ENCODE data around the gene CBFA2T2. TPM values are rescaled to one million over a fixed set of nuclear protein-coding genes. Genes with fewer than 3 reads are reported as not detected.

The CBFA2T2 gene
- total RNA-seq, 2 donors from 2014 or later = 10.6 to 12.5 TPM

GRCh38 chr20:33621717-33622400, 132.0 kb downstream of the CBFA2T2 start:
- peaks cover 0 to 10% of the 10 kb centered on the region in 2 donors for H3K36me3 ChIP-seq (replicated peaks in 1 of 2; ENCODE audit: insufficient read depth in 1 of 2, low read depth in 2 of 2)

GRCh38 chr20:33622705-33623365, 132.9 kb downstream of the CBFA2T2 start:
- 98 to 99% methylated on average over 10 of the region's 10 CpGs for WGBS, 2 donors
- Histone ChIP-seq H3K4me3 (no peak overlapping the region), H3K9me3 (no peaks in the 10 kb centered on the region), H3K27ac (no peak overlapping the region), H3K36me3 (replicated peaks in 1 of 2; ENCODE audit: insufficient read depth in 1 of 2, low read depth in 2 of 2) (peaks cover 0 to 10% of the 10 kb centered on the region in 2 donors), H3K27me3 (no peaks in the 10 kb centered on the region), H3K4me1 (no peaks in the 10 kb centered on the region)
- intact Hi-C loops (cut with DNase I) = no loop called here
- DNase-seq = no peak
- no peak for ATAC-seq
- no peak for TF ChIP-seq POLR2A (IDR thresholded peaks at IDR 0.05)
- TF ChIP-seq CTCF (IDR thresholded peaks at IDR 0.05) = no peak

More at GRCh38 chr20:33621717-33622400, 132.0 kb downstream of the CBFA2T2 start:
- ATAC-seq (no peak), DNase-seq (no peak)
- WGBS, 2 donors = 92% methylated on average over 4 of the region's 4 CpGs
- TF ChIP-seq POLR2A (IDR thresholded peaks at IDR 0.05) (no peak), CTCF (IDR thresholded peaks at IDR 0.05) (no peak)
- Histone ChIP-seq H3K27me3 (no peaks in the 10 kb centered on the region), H3K4me1 (no peaks in the 10 kb centered on the region), H3K4me3 (no peak overlapping the region), H3K27ac (no peak overlapping the region), H3K9me3 (no peaks in the 10 kb centered on the region)
- intact Hi-C loops (cut with DNase I) = no loop called here

- DNase-seq (no peak), ATAC-seq (no peak)
- WGBS, 2 donors = 88% methylated on average over 3 of the region's 3 CpGs
- TF ChIP-seq CTCF (IDR thresholded peaks at IDR 0.05) = no peak
- TF ChIP-seq POLR2A (IDR thresholded peaks at IDR 0.05) = no peak
- Histone ChIP-seq H3K4me1 (no peaks in the 10 kb centered on the region), H3K36me3 (replicated peaks in 1 of 2; ENCODE audit: insufficient read depth in 1 of 2, low read depth in 2 of 2) (peaks cover 0 to 12% of the 10 kb centered on the region in 2 donors), H3K27ac (no peak overlapping the region), H3K4me3 (no peak overlapping the region), H3K9me3 (no peaks in the 10 kb centered on the region), H3K27me3 (no peaks in the 10 kb centered on the region)
- intact Hi-C loops (cut with DNase I) = no loop called here
Observed at GRCh38 chr20:33624399-33624798, 134.5 kb downstream of the CBFA2T2 start.

- H3K27me3 ChIP-seq = no peaks in the 10 kb centered on the region
- ATAC-seq (no peak), DNase-seq (no peak)
- no peak overlapping the region for H3K4me3 ChIP-seq
- H3K4me1 ChIP-seq = no peaks in the 10 kb centered on the region
- H3K27ac ChIP-seq = no peak overlapping the region
- H3K36me3 ChIP-seq (replicated peaks in 1 of 2; ENCODE audit: insufficient read depth in 1 of 2, low read depth in 2 of 2) = peaks cover 0 to 17% of the 10 kb centered on the region in 2 donors
- TF ChIP-seq POLR2A (IDR thresholded peaks at IDR 0.05) (no peak), CTCF (IDR thresholded peaks at IDR 0.05) (no peak)
- 92 to 93% methylated on average over 4 of the region's 4 CpGs for WGBS, 2 donors
- intact Hi-C loops (cut with DNase I) = no loop called here
- H3K9me3 ChIP-seq = no peaks in the 10 kb centered on the region
Observed at GRCh38 chr20:33626190-33626589, 136.3 kb downstream of the CBFA2T2 start.
